GM12878 (cell line): ENCODE data around the gene NDC80. TPM values are rescaled to one million over a fixed set of nuclear protein-coding genes. Genes with fewer than 3 reads are reported as not detected.

Experiments
- ASH2L ChIP-seq: fragments of 300-600, 200-600 bp; sonication (generic); IDR thresholded peaks from 2 replicates; pipeline ENCODE4 v1.6.1; 2017; ENCODE audit warnings: low read depth, mild to moderate bottlenecking, borderline replicate concordance
- BHLHE40 ChIP-seq, 2 experiments: fragments of 450-650 bp in 1 of 2; IDR thresholded peaks; 2 replicates each; pipeline ENCODE4 v1.6.1; 2011 to 2017; ENCODE audit warnings: low read depth in 2 of 2, borderline replicate concordance in 1 of 2, improper control_type of control experiment in 1 of 2, low read length in 1 of 2, mild to moderate bottlenecking in 1 of 2
- CREB1 ChIP-seq: IDR thresholded peaks from 2 replicates; pipeline ENCODE4 v1.6.1; 2012; ENCODE audit warnings: low read depth, mild to moderate bottlenecking, inconsistent platforms
- CREM ChIP-seq: IDR thresholded peaks from 2 replicates; pipeline ENCODE4 v1.6.1; 2014; ENCODE audit warnings: antibody characterized with exemption, low read depth
- DPF2 ChIP-seq: fragments of 450-650 bp; IDR thresholded peaks from 2 replicates; pipeline ENCODE4 v1.6.1; 2017; ENCODE audit warnings: mild to moderate bottlenecking
- E2F4 ChIP-seq: IDR thresholded peaks from 2 replicates; pipeline ENCODE4 v1.6.1; 2012; ENCODE audit warnings: low read depth, low read length, improper control_type of control experiment
- EGR1 ChIP-seq, 2 experiments: IDR thresholded peaks; 1 replicate in 1 of 2; 2 replicates in 1 of 2; pipeline ENCODE4 v1.6.1; 2011 to 2012; ENCODE audit warnings: low read depth in 2 of 2, low read length in 2 of 2, borderline replicate concordance in 1 of 2, mild to moderate bottlenecking in 1 of 2, moderate library complexity in 1 of 2
- FOS ChIP-seq: IDR thresholded peaks from 3 replicates; pipeline ENCODE4 v1.6.1; 2011; ENCODE audit warnings: borderline replicate concordance; ENCODE audit not compliant: insufficient read length; ENCODE audit errors: extremely low read depth
- GABPA ChIP-seq: IDR thresholded peaks from 2 replicates; pipeline ENCODE4 v1.6.1; 2014; ENCODE audit warnings: antibody characterized with exemption, low read depth, mild to moderate bottlenecking, inconsistent platforms
- GATAD2B ChIP-seq: fragments of 450-650 bp; conservative IDR thresholded peaks from 2 replicates; pipeline ENCODE4 v1.6.1; 2017; ENCODE audit warnings: low read depth, mild to moderate bottlenecking, moderate library complexity
- HCFC1 ChIP-seq: fragments of 150-350 bp; IDR thresholded peaks from 2 replicates; pipeline ENCODE4 v1.6.1; 2014; ENCODE audit warnings: low read length
- JUND ChIP-seq: IDR thresholded peaks from 2 replicates; pipeline ENCODE4 v1.6.1; 2012; ENCODE audit warnings: low read depth, mild to moderate bottlenecking, low read length, improper control_type of control experiment, moderate library complexity
- KDM1A ChIP-seq: fragments of 200-600 bp; sonication (generic); IDR thresholded peaks from 2 replicates; pipeline ENCODE4 v1.6.1; 2016; ENCODE audit warnings: borderline replicate concordance
- KLF5 ChIP-seq: fragments of 450-650 bp; IDR thresholded peaks from 2 replicates; pipeline ENCODE4 v1.6.1; 2014; ENCODE audit warnings: mild to moderate bottlenecking; ENCODE audit not compliant: partially characterized antibody
- MEF2B ChIP-seq: fragments of 450-650 bp; IDR thresholded peaks from 2 replicates; pipeline ENCODE4 v1.6.1; 2018; ENCODE audit warnings: mild to moderate bottlenecking, moderate library complexity; ENCODE audit not compliant: partially characterized antibody, poor library complexity, severe bottlenecking
- MYB ChIP-seq: fragments of 150-350 bp; IDR thresholded peaks from 2 replicates; pipeline ENCODE4 v1.6.1; 2014; ENCODE audit warnings: mild to moderate bottlenecking, low read depth, low read length, borderline replicate concordance
- NBN ChIP-seq: fragments of 450-650 bp; IDR thresholded peaks from 2 replicates; pipeline ENCODE4 v1.6.1; 2016
- NR2C1 ChIP-seq: fragments of 450-650 bp; IDR thresholded peaks from 2 replicates; pipeline ENCODE4 v1.6.1; 2017; ENCODE audit warnings: antibody characterized with exemption, mild to moderate bottlenecking, moderate library complexity
- POLR2A ChIP-seq: IDR thresholded peaks from 2 replicates; pipeline ENCODE4 v1.6.1; 2011; ENCODE audit warnings: low read depth, mild to moderate bottlenecking, low read length
- SKIL ChIP-seq: fragments of 450-650 bp; IDR thresholded peaks from 2 replicates; pipeline ENCODE4 v1.6.1; 2017; ENCODE audit warnings: mild to moderate bottlenecking, low read depth, inconsistent platforms; ENCODE audit not compliant: poor library complexity, severe bottlenecking
- SREBF1 ChIP-seq: IDR thresholded peaks from 2 replicates; pipeline ENCODE4 v1.6.1; 2012; ENCODE audit warnings: mild to moderate bottlenecking, low read length
- TAF1 ChIP-seq: IDR thresholded peaks from 2 replicates; pipeline ENCODE4 v1.6.1; 2011; ENCODE audit warnings: mild to moderate bottlenecking, low read depth, low read length, borderline replicate concordance
- ZNF687 ChIP-seq: fragments of 450-650 bp; IDR thresholded peaks from 2 replicates; pipeline ENCODE4 v1.6.1; 2017; ENCODE audit warnings: mild to moderate bottlenecking, moderate library complexity
- polyA plus RNA-seq, 11 experiments: library from polyadenylated mRNA; depleted of rRNA in 4 of 11; unstranded in 6 of 11; stranded (reverse) in 5 of 11; fragments of >200 nt; fragmentation: Nextera tagmentation in 4 of 11; fragmentation: Illumina TruSeq in 1 of 11; extraction: Ambion mirVana in 4 of 11; extraction: Trizol in 1 of 11; gene quantifications; 1 replicate in 1 of 11; 2 replicates in 10 of 11; pipeline versions ENCODE4 v1.2.1 to v1.2.3, GENCODE V29; 2011 to 2016; ENCODE audit warnings: inconsistent platforms in 2 of 11, missing spikeins in 2 of 11, low read depth in 1 of 11
- total RNA-seq, 4 experiments: library from RNA; depleted of rRNA in 3 of 4; stranded (reverse); fragments of >200 nt in 3 of 4; fragmentation: Illumina TruSeq in 1 of 4; extraction: Trizol in 1 of 4; gene quantifications; 2 replicates each; pipeline versions ENCODE4 v1.2.1 to v1.2.3, GENCODE V29; 2013 to 2021

Gene NDC80
- total and polyA plus RNA-seq, 10 of the 15 experiments (the other 5 are each of a cell fraction or from before 2014, with no cell fraction given): 36.5 to 80.8 (median 54.7) TPM

- TF ChIP-seq CREB1 (peak; percentile 100), BHLHE40 (IDR thresholded peaks at IDR 0.05; ENCODE audit: borderline replicate concordance in 1 of 2, low read depth in 2 of 2, low read length in 1 of 2) (peak; percentile 32 to 71; a peak in 2 of 4 replicates), CREM (peak; percentile 100), MYB (no peak), MEF2B (no peak), KDM1A (no peak), ASH2L (0 out of 2 replicates have a peak, but pooled peaks have one; percentile 28), POLR2A (peak; percentile 87), HCFC1 (peak; percentile 83), EGR1 (IDR thresholded peaks at IDR 0.05; ENCODE audit: borderline replicate concordance in 1 of 2, low read depth in 2 of 2, low read length in 2 of 2) (peak in 1 of 2 experiments; percentile 98; a peak in 1 of 3 replicates), DPF2 (peak; percentile 38; the same call in 1 of the 2 replicates), KLF5 (peak; percentile 38), GATAD2B (peak; percentile 87; the same call in 1 of the 2 replicates), FOS (no peak), NR2C1 (peak; percentile 63), SREBF1 (peak; percentile 8; the same call in 1 of the 2 replicates), SKIL (peak; percentile 11), GABPA (0 out of 2 replicates have a peak, but pooled peaks have one; percentile 23), TAF1 (0 out of 2 replicates have a peak, but pooled peaks have one; percentile 25), JUND (peak; percentile 81; the same call in 1 of the 2 replicates), ZNF687 (peak; percentile 42; the same call in 1 of the 2 replicates), E2F4 (peak; percentile 99), NBN (peak; percentile 99)
These were observed at the start of gene NDC80, which contains the start of gene METTL4 (continued) for GRCh38 chr18:2571200-2572170.
